Urothelium cell line (cell line): ENCODE data around the gene CMIP.

Source experiments
- DNase-seq: peaks from one replicate; pipeline ENCODE4 v3.0.0; 2011; ENCODE audit warnings: low spot score, mixed read lengths
- FAIRE-seq: peaks from 2 replicates; lab custom pipeline; 2011; peaks lifted over from hg19 to GRCh38; lab: Jason Lieb, UNC

Gene CMIP

DNA sequence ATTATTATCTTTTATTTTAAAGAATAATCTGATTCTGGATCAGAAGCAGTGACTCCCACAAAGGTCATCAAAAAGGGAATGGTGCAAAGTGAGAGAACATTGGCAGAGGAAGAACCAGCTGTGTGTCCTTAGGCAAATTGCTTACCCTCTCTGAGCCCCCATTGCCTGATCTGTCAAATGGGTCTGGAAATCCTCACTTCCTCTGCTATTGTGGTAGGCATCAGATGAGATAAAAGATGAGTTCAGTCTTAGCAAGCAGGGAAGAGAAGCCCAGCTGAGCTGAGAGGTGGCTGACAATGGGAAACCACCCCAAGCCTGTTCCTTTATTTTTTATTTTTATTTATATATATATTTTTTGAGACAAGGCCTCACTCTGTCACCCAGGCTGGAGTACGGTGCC is 310.2 kb downstream of the CMIP start:
- DNase-seq (no peak), FAIRE-seq (no peak)

DNA sequence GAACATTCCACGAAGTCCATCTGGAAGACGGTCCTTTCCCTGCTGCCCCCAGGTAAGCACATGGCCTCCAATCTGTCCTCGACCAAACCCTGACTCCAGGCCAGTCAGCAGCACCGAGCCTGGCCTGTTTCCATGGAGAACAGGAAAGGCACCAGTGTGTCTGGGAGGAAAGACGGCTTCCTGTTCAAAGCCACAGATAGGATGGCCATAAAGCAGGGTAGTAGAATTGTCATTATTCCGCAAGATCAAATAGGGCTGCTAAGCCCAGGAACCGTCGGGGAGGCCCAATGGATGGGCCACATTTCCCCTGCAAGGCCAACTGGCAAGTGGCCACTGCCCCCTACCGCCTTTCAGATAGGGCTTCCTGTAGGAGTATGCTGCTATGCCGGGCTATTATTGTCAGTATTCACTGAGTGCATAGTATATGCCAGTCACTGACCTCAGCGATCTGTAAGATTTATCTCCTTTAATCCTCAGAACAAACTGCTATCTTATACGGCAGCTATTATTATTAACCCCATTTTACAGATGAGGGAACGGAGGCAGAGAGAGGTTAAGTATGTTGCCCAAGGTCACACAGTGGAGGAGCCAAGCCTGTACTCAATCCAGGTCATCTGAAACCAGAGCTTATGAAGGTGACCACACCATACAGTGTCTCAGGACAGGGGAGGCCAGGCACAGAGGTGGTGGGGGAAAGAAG is 311.5 kb downstream of the CMIP start:
- DNase-seq = no peak
- FAIRE-seq = no peak

DNA sequence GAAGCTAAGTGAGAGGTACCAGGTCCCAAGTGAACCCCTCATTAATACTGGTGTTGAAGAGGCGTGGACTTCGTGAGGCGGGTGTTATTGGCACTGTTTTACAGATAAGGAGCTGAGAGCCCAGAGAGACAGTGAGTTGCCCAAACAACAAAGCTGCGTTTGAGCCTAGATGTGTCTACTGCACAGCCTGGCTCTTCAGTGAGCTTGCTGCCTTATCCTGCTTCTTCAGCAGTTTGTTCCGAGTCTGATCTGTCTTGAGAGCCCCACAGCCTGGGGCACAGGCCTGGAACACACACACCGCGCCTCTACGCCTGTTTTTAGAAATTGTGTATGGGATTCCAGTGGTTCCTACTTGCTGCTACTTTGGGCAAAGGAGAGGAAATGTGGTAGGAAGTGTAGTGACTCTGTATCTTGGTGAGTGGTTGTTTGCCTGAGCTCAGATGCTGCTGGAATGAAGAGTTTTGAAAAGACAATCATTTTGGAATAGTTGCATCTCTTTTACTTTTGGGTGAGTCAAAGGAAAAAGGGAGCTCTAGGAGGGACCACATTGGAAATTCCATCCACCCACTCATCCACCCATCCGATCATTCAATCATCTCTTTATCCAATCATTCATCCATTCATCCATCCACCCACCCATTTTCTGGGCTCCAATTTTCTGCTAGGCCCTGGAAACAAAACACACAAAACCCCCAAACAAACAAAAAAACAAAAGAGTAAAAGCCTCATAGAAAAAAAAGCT is 312.2 kb downstream of the CMIP start:
- DNase-seq = no peak
- FAIRE-seq = no peak

DNA sequence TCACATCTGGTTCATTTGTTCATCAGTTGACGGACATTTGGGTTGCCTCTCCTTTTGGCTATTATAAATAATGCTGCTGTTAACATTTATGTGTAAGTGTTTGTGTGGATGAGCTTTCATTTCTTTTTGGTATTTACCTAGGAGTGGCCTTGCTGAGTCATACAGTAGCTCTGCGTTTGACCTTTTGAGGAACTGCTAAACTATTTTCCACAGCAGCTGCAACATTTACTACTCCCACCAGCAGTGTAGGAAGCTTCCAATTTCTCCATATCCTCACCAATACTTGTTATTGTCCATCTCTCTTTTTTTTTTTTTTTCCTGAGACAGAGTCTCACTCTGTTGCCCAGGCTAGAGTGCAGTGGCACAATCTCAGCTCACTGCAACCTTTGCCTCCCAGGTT is 313.8 kb downstream of the CMIP start:
- FAIRE-seq (no peak), DNase-seq (peak; percentile 38)
